HuH-7.5 (cell line): ENCODE measurements around the gene DCLK1.

Experiments used
- DNase-seq: peaks from one replicate; pipeline ENCODE4 v3.0.0; 2011; ENCODE audit warnings: low spot score

The DCLK1 gene

GRCh38 chr13:35824825-35825224, 306.4 kb downstream of the DCLK1 start:
- no peak for DNase-seq

- no peak for DNase-seq
Measured at GRCh38 chr13:35824395-35824794, 306.8 kb downstream of the DCLK1 start.

- no peak for DNase-seq
Measured at GRCh38 chr13:35822666-35823065, 308.5 kb downstream of the DCLK1 start.

GRCh38 chr13:35818633-35819067, 312.5 kb downstream of the DCLK1 start:
- DNase-seq = no peak

GRCh38 chr13:35817642-35818607, 313.3 kb downstream of the DCLK1 start:
- no peak for DNase-seq

- no peak for DNase-seq
Measured at GRCh38 chr13:35814605-35815011, 316.6 kb downstream of the DCLK1 start.

- DNase-seq = no peak
Measured at GRCh38 chr13:35812736-35813135, 318.4 kb downstream of the DCLK1 start.

GRCh38 chr13:35810321-35810720, 320.9 kb downstream of the DCLK1 start:
- DNase-seq = no peak

- DNase-seq = no peak
Measured at GRCh38 chr13:35808846-35809245, 322.3 kb downstream of the DCLK1 start.

- no peak for DNase-seq
Measured at GRCh38 chr13:35804901-35805300, 326.3 kb downstream of the DCLK1 start.

- no peak for DNase-seq
Measured at GRCh38 chr13:35797991-35798390, 333.2 kb downstream of the DCLK1 start.

- DNase-seq = no peak
Measured at GRCh38 chr13:35797244-35797643, 333.9 kb downstream of the DCLK1 start.

- DNase-seq = no peak
Measured at GRCh38 chr13:35796623-35797022, 334.6 kb downstream of the DCLK1 start.

- DNase-seq = no peak
Measured at GRCh38 chr13:35794734-35795389, 336.3 kb downstream of the DCLK1 start.

- DNase-seq = no peak
Measured at GRCh38 chr13:35793823-35794222, 337.4 kb downstream of the DCLK1 start.

GRCh38 chr13:35792911-35793310, 338.3 kb downstream of the DCLK1 start:
- no peak for DNase-seq

GRCh38 chr13:35792021-35792420, 339.2 kb downstream of the DCLK1 start:
- DNase-seq = no peak

- no peak for DNase-seq
Measured at GRCh38 chr13:35791184-35791851, 339.9 kb downstream of the DCLK1 start.

GRCh38 chr13:35789335-35790165, 341.6 kb downstream of the DCLK1 start:
- no peak for DNase-seq

GRCh38 chr13:35787937-35788336, 343.2 kb downstream of the DCLK1 start:
- DNase-seq = no peak

GRCh38 chr13:35785576-35786303, 345.4 kb downstream of the DCLK1 start:
- DNase-seq = no peak
